HCT116 (cell line): ENCODE data around the gene WASF1. TPM values are rescaled to one million over a fixed set of nuclear protein-coding genes. Genes with fewer than 3 reads are reported as not detected.

ENCODE experiments used
- ATAC-seq: fragments of 200-7000 bp; cut with Tn5 transposase; 2 replicates; pipeline ENCODE4 v1.9.1; 2020; ENCODE audit warnings: mild to moderate bottlenecking, moderate library complexity
- BruUV-seq: library from RNA; stranded (reverse); fragments of 400-500 nt; replicated peaks from 2 replicates; lab custom pipeline; 2021; lab: Mats Ljungman, UMichigan
- CTCF ChIA-PET: fragments of 300-600 bp; sonication (Branson Sonifier 250); formaldehyde crosslinking; loops from one replicate; lab custom pipeline; 2021; ENCODE audit warnings: antibody characterized with exemption; lab: Charles Lee
- POLR2A ChIA-PET: fragments of 300-600, 350-600 bp; sonication (Branson Sonifier 250); formaldehyde crosslinking; loops from one replicate; lab custom pipeline; 2021; ENCODE audit warnings: antibody characterized with exemption; lab: Charles Lee
- RAD21 ChIA-PET, 2 experiments: fragments of 300-600 bp; sonication (Branson Sonifier 250); formaldehyde crosslinking; loops; one replicate each; lab custom pipeline; 2023; ENCODE audit warnings: low total read pairs in 2 of 2; ENCODE audit not compliant: uncharacterized antibody in 2 of 2, unreplicated experiment in 2 of 2, low non-redundant PET in 1 of 2; lab: Charles Lee
- DNase-seq: peaks from one replicate; pipeline ENCODE4 v3.0.0-alpha.2; 2010; ENCODE audit warnings: low read depth, low spot score
- H2AFZ ChIP-seq: fragments of 200-600 bp; shearing (Covaris generic), sonication (generic); 2 replicates; pipeline ENCODE4 v1.6.1; 2017; ENCODE audit warnings: low read depth, mixed run types, mixed read lengths, antibody characterized with exemption, low read length; ENCODE audit not compliant: poor library complexity, severe bottlenecking
- H3K27ac ChIP-seq: 2 replicates; pipeline ENCODE4 v1.5.1; 2012; ENCODE audit warnings: low read depth, low read length
- H3K27me3 ChIP-seq: fragments of 200-600 bp; sonication (generic); 2 replicates; pipeline ENCODE4 v1.6.1; 2016; ENCODE audit warnings: mixed run types, low read length, mixed read lengths; ENCODE audit not compliant: insufficient read depth
- H3K36me3 ChIP-seq, 2 experiments: fragments of 200-500 bp in 1 of 2; fragments of 200-600 bp in 1 of 2; sonication (Bioruptor generic) in 1 of 2; sonication (generic) in 1 of 2; 2 replicates each; pipeline versions ENCODE4 v1.5.1 to v1.6.1; 2014 to 2016; ENCODE audit warnings: low read length in 2 of 2, inconsistent platforms in 1 of 2, mixed read lengths in 1 of 2, mixed run types in 1 of 2; ENCODE audit not compliant: insufficient read depth in 2 of 2, control insufficient read depth in 1 of 2
- H3K4me1 ChIP-seq, 2 experiments: fragments of 200-600 bp in 1 of 2; sonication (generic) in 1 of 2; 2 replicates each; pipeline versions ENCODE4 v1.5.1 to v1.6.1; 2012 to 2017; ENCODE audit warnings: low read length in 2 of 2, inconsistent platforms in 1 of 2, mild to moderate bottlenecking in 1 of 2, mixed read lengths in 1 of 2, mixed run types in 1 of 2, moderate library complexity in 1 of 2; ENCODE audit not compliant: insufficient read depth in 2 of 2, control insufficient read depth in 1 of 2
- H3K4me2 ChIP-seq: fragments of 200-600 bp; sonication (generic); 2 replicates; pipeline ENCODE4 v1.6.1; 2017; ENCODE audit warnings: mixed run types, low read length, mixed read lengths
- H3K4me3 ChIP-seq, 2 experiments: fragments of 200-600 bp in 1 of 2; sonication (generic) in 1 of 2; replicated peaks in 1 of 2; 2 replicates each; pipeline ENCODE4 v1.5.1; 2011 to 2016; ENCODE audit warnings: low read length in 2 of 2, control low read depth in 1 of 2, low read depth in 1 of 2, mild to moderate bottlenecking in 1 of 2, mixed read lengths in 1 of 2, mixed run types in 1 of 2
- H3K79me2 ChIP-seq: fragments of 200-600 bp; sonication (generic); 2 replicates; pipeline ENCODE4 v1.6.1; 2017; ENCODE audit warnings: mild to moderate bottlenecking, mixed run types, low read length, moderate library complexity, mixed read lengths; ENCODE audit not compliant: insufficient read depth
- H3K9ac ChIP-seq: fragments of 200-600 bp; sonication (generic); 2 replicates; pipeline ENCODE4 v1.6.1; 2016; ENCODE audit warnings: low read length, mixed read lengths
- H3K9me2 ChIP-seq: fragments of 200-600 bp; sonication (generic), shearing (Covaris generic); 2 replicates; pipeline ENCODE4 v1.6.1; 2017; ENCODE audit warnings: mixed run types, mild to moderate bottlenecking, moderate library complexity; ENCODE audit not compliant: insufficient read depth
- H3K9me3 ChIP-seq, 2 experiments: fragments of 200-500 bp in 1 of 2; fragments of 200-600 bp in 1 of 2; sonication (Bioruptor generic) in 1 of 2; sonication (generic) in 1 of 2; 2 replicates each; pipeline ENCODE4 v1.6.1; 2014 to 2017; ENCODE audit warnings: low read length in 2 of 2, mixed read lengths in 2 of 2, inconsistent platforms in 1 of 2, low read depth in 1 of 2, mild to moderate bottlenecking in 1 of 2, mixed run types in 1 of 2, moderate library complexity in 1 of 2; ENCODE audit not compliant: control insufficient read depth in 1 of 2, insufficient read depth in 1 of 2
- H4K20me1 ChIP-seq: fragments of 200-600 bp; sonication (generic), shearing (Covaris generic); 2 replicates; pipeline ENCODE4 v1.6.1; 2017; ENCODE audit warnings: mixed run types, mild to moderate bottlenecking, moderate library complexity; ENCODE audit not compliant: insufficient read depth
- ELF1 ChIP-seq: IDR thresholded peaks from 2 replicates; pipeline ENCODE4 v1.6.1; 2012; ENCODE audit warnings: low read depth, borderline replicate concordance
- POLR2A ChIP-seq: IDR thresholded peaks from 2 replicates; pipeline ENCODE4 v1.7.0; 2011; ENCODE audit warnings: borderline replicate concordance; ENCODE audit not compliant: insufficient read depth, insufficient read length; ENCODE audit errors: extremely low read depth
- SP1 ChIP-seq: IDR thresholded peaks from 2 replicates; pipeline ENCODE4 v1.6.1; 2012; ENCODE audit warnings: low read depth
- intact Hi-C: fragments of 100-400 bp; cut with micrococcal nuclease; formaldehyde crosslinking; loops from 2 replicates; pipeline ENCODE4 v1.10.0; 2022
- total RNA-seq: library from RNA; stranded (reverse); gene quantifications from one replicate; pipeline ENCODE4 v1.2.1, GENCODE V29; 2021; ENCODE audit not compliant: unreplicated experiment
- TF ChIP-seq, protein P1 (sequence below): IDR thresholded peaks from 2 replicates; pipeline ENCODE4 v1.6.1; 2011; ENCODE audit warnings: mild to moderate bottlenecking, low read length, moderate library complexity; ENCODE audit not compliant: insufficient replicate concordance; ENCODE audit errors: extremely low read depth
- TF ChIP-seq, protein P2 (sequence below): IDR thresholded peaks from 2 replicates; pipeline ENCODE4 v1.6.1; 2012; ENCODE audit warnings: low read depth

The WASF1 gene
- total RNA-seq, 1 experiment from 2014 or later = 25.9 TPM

DNA sequence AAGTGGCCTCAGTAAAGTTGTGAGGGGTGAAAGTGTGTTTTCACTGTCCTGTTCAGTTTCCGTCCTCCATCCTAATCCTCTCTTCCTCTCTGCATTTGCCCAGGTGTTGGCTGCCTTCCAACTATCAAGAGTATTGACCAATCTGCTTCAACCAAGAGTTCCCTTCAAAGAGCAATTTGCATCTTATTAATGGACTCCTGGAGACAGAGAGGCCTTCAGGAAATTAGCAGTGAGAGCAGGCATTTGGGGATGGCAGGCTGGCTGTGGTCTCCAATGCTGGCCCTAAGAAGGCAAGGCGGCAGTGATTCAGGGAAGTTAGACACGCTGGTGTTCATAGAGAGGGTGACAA, 124.1 kb downstream of the WASF1 start:
- TF ChIP-seq, protein P1, sequence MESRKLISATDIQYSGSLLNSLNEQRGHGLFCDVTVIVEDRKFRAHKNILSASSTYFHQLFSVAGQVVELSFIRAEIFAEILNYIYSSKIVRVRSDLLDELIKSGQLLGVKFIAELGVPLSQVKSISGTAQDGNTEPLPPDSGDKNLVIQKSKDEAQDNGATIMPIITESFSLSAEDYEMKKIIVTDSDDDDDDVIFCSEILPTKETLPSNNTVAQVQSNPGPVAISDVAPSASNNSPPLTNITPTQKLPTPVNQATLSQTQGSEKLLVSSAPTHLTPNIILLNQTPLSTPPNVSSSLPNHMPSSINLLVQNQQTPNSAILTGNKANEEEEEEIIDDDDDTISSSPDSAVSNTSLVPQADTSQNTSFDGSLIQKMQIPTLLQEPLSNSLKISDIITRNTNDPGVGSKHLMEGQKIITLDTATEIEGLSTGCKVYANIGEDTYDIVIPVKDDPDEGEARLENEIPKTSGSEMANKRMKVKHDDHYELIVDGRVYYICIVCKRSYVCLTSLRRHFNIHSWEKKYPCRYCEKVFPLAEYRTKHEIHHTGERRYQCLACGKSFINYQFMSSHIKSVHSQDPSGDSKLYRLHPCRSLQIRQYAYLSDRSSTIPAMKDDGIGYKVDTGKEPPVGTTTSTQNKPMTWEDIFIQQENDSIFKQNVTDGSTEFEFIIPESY = no peak
- TF ChIP-seq, protein P2, sequence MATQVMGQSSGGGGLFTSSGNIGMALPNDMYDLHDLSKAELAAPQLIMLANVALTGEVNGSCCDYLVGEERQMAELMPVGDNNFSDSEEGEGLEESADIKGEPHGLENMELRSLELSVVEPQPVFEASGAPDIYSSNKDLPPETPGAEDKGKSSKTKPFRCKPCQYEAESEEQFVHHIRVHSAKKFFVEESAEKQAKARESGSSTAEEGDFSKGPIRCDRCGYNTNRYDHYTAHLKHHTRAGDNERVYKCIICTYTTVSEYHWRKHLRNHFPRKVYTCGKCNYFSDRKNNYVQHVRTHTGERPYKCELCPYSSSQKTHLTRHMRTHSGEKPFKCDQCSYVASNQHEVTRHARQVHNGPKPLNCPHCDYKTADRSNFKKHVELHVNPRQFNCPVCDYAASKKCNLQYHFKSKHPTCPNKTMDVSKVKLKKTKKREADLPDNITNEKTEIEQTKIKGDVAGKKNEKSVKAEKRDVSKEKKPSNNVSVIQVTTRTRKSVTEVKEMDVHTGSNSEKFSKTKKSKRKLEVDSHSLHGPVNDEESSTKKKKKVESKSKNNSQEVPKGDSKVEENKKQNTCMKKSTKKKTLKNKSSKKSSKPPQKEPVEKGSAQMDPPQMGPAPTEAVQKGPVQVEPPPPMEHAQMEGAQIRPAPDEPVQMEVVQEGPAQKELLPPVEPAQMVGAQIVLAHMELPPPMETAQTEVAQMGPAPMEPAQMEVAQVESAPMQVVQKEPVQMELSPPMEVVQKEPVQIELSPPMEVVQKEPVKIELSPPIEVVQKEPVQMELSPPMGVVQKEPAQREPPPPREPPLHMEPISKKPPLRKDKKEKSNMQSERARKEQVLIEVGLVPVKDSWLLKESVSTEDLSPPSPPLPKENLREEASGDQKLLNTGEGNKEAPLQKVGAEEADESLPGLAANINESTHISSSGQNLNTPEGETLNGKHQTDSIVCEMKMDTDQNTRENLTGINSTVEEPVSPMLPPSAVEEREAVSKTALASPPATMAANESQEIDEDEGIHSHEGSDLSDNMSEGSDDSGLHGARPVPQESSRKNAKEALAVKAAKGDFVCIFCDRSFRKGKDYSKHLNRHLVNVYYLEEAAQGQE = no peak
- TF ChIP-seq POLR2A (no peak), ELF1 (no peak), SP1 (no peak)
- DNase-seq = no peak
- H3K36me3 ChIP-seq = no peaks in the 10 kb centered on the region
- no peaks in the 10 kb centered on the region for H3K9me2 ChIP-seq
- no peak overlapping the region for H3K4me3 ChIP-seq
- intact Hi-C loops = loop anchor here (10.0 kb wide), 1 partner anchor 871 kb away; no protein-coding TSS in a partner anchor
- ATAC-seq = no peak
- CTCF ChIA-PET = no interaction called here
- POLR2A ChIA-PET = no interaction called here
- H3K27me3 ChIP-seq = peaks cover 11% of the 10 kb centered on the region
- BruUV-seq = no TSS peak
- H3K79me2 ChIP-seq = no peaks in the 10 kb centered on the region
- RAD21 ChIA-PET = no interaction called here
- no peak overlapping the region for H3K27ac ChIP-seq
- H3K4me1 ChIP-seq = no peaks in the 10 kb centered on the region
- no peak overlapping the region for H3K4me2 ChIP-seq
- no peaks in the 10 kb centered on the region for H3K9me3 ChIP-seq
- no peak overlapping the region for H3K9ac ChIP-seq
- no peaks in the 10 kb centered on the region for H4K20me1 ChIP-seq
- H2AFZ ChIP-seq = no peak overlapping the region
